Activated CD8-positive, alpha-beta memory T cell treated with anti-CD3 and anti-CD28 coated beads for 48 hours (primary cell): ENCODE measurements around the gene PRPF40A.

Experiments
- DNase-seq, 3 experiments: peaks; one replicate each; pipeline ENCODE4 v3.0.0-alpha.2; 2020; ENCODE audit warnings: low read depth in 2 of 3, low spot score in 2 of 3

PRPF40A gene

GRCh38 chr2:152620985-152621384 lies 96.3 kb downstream of the PRPF40A start:
- DNase-seq: no peak

- no peak for DNase-seq
Observed at GRCh38 chr2:152620208-152620607, 97.1 kb downstream of the PRPF40A start.

GRCh38 chr2:152618193-152618564 lies 99.1 kb downstream of the PRPF40A start:
- no peak for DNase-seq

- DNase-seq: no peak
Observed at GRCh38 chr2:152617456-152618192, 99.6 kb downstream of the PRPF40A start.

GRCh38 chr2:152615177-152615576 lies 102.1 kb downstream of the PRPF40A start:
- no peak for DNase-seq

GRCh38 chr2:152613235-152613634 lies 104.0 kb downstream of the PRPF40A start:
- no peak for DNase-seq

- no peak for DNase-seq
Observed at GRCh38 chr2:152611458-152612231, 105.6 kb downstream of the PRPF40A start.

- no peak for DNase-seq
Observed at GRCh38 chr2:152609699-152610098, 107.6 kb downstream of the PRPF40A start.

GRCh38 chr2:152609154-152609553 lies 108.1 kb downstream of the PRPF40A start:
- no peak for DNase-seq

GRCh38 chr2:152607793-152608300 lies 109.4 kb downstream of the PRPF40A start:
- DNase-seq: no peak

GRCh38 chr2:152606941-152607340 lies 110.3 kb downstream of the PRPF40A start:
- DNase-seq: no peak

GRCh38 chr2:152606081-152606480 lies 111.2 kb downstream of the PRPF40A start:
- DNase-seq: no peak

- DNase-seq: no peak
Observed at GRCh38 chr2:152603166-152603565, 114.1 kb downstream of the PRPF40A start.

GRCh38 chr2:152602750-152603149 lies 114.5 kb downstream of the PRPF40A start:
- DNase-seq: no peak
